Measurements from ENCODE around the gene SPPL3. TPM values are rescaled to one million over a fixed set of nuclear protein-coding genes. Genes with fewer than 3 reads are reported as not detected.

Gene SPPL3
- total RNA-seq, 1 experiment from 2014 or later = 51.1 TPM

DNA sequence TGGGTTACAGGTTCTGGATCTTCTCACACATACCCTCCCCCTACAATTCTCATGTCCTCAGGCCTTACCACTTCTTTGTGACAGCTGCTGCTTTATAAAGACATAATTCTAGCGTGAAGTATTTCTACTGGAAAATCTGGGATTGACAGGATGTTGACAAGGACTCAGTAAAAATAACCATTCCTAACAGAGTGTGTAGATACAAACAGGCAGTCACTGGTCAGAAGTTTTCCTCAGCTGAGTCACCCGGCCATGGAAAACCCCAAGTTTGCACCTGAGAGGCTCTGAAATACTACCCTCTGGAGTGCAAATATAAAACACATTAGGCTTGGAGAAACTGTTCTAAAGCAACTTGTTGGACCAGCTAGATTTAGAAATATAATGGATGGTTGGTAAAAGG lies 54.4 kb downstream of the SPPL3 start:
- ChIA-PET POLR2A (interaction anchor here (0.5 to 0.6 kb wide), 2 partner anchors 27 to 509 kb away, joined by 4 to 5 read pairs; no protein-coding TSS in a partner anchor), CTCF (interaction anchor here (1.2 kb wide), 1 partner anchor 122 kb away, joined by 5 read pairs; no protein-coding TSS in a partner anchor)
- Histone ChIP-seq H3K36me3 (ENCODE audit: control insufficient read depth, insufficient read depth, low read length) (no peaks in the 10 kb centered on the region), H3K4me1 (ENCODE audit: control insufficient read depth, insufficient read depth, low read length) (peaks cover 17% of the 10 kb centered on the region), H3K4me3 (ENCODE audit: low read depth in 2 of 2, low read length in 2 of 2) (no peak overlapping the region), H3K27ac (ENCODE audit: low read length) (peak overlapping the region; percentile 15; the same call in 1 of the 2 replicates), H3K9me3 (ENCODE audit: control insufficient read depth, insufficient read depth, low read depth, low read length) (no peaks in the 10 kb centered on the region), H3K27me3 (ENCODE audit: control insufficient read depth, insufficient read depth, low read length) (no peaks in the 10 kb centered on the region)
- intact Hi-C loops (cut with micrococcal nuclease; ENCODE audit: unreplicated experiment) (no loop called here), in situ Hi-C loops (cut with HindIII; ENCODE audit: low pct_unique_long_range_greater_than_20kb, low sequenced_read_pairs) (no loop called here)
- BruUV-seq (replicated peaks) = no TSS peak
- DNase-seq (ENCODE audit: low read depth, low spot score) = peak; percentile 25
- peak; percentile 91 for ATAC-seq
- TF ChIP-seq, protein P1, sequence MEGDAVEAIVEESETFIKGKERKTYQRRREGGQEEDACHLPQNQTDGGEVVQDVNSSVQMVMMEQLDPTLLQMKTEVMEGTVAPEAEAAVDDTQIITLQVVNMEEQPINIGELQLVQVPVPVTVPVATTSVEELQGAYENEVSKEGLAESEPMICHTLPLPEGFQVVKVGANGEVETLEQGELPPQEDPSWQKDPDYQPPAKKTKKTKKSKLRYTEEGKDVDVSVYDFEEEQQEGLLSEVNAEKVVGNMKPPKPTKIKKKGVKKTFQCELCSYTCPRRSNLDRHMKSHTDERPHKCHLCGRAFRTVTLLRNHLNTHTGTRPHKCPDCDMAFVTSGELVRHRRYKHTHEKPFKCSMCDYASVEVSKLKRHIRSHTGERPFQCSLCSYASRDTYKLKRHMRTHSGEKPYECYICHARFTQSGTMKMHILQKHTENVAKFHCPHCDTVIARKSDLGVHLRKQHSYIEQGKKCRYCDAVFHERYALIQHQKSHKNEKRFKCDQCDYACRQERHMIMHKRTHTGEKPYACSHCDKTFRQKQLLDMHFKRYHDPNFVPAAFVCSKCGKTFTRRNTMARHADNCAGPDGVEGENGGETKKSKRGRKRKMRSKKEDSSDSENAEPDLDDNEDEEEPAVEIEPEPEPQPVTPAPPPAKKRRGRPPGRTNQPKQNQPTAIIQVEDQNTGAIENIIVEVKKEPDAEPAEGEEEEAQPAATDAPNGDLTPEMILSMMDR (IDR thresholded peaks at IDR 0.05) = no peak
- TF ChIP-seq TCF7L2 (IDR thresholded peaks at IDR 0.05; ENCODE audit: low read depth, low read length) (no peak), SIN3A (IDR thresholded peaks at IDR 0.05; ENCODE audit: borderline replicate concordance, insufficient read depth, low read depth, low read length) (no peak), POLR2AphosphoS5 (IDR thresholded peaks at IDR 0.05; ENCODE audit: low read depth, low read length) (no peak)
- TF ChIP-seq, protein P2, sequence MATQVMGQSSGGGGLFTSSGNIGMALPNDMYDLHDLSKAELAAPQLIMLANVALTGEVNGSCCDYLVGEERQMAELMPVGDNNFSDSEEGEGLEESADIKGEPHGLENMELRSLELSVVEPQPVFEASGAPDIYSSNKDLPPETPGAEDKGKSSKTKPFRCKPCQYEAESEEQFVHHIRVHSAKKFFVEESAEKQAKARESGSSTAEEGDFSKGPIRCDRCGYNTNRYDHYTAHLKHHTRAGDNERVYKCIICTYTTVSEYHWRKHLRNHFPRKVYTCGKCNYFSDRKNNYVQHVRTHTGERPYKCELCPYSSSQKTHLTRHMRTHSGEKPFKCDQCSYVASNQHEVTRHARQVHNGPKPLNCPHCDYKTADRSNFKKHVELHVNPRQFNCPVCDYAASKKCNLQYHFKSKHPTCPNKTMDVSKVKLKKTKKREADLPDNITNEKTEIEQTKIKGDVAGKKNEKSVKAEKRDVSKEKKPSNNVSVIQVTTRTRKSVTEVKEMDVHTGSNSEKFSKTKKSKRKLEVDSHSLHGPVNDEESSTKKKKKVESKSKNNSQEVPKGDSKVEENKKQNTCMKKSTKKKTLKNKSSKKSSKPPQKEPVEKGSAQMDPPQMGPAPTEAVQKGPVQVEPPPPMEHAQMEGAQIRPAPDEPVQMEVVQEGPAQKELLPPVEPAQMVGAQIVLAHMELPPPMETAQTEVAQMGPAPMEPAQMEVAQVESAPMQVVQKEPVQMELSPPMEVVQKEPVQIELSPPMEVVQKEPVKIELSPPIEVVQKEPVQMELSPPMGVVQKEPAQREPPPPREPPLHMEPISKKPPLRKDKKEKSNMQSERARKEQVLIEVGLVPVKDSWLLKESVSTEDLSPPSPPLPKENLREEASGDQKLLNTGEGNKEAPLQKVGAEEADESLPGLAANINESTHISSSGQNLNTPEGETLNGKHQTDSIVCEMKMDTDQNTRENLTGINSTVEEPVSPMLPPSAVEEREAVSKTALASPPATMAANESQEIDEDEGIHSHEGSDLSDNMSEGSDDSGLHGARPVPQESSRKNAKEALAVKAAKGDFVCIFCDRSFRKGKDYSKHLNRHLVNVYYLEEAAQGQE (IDR thresholded peaks at IDR 0.05; ENCODE audit: insufficient read depth in 1 of 2, low read depth in 2 of 2, low read length in 1 of 2) = no peak

DNA sequence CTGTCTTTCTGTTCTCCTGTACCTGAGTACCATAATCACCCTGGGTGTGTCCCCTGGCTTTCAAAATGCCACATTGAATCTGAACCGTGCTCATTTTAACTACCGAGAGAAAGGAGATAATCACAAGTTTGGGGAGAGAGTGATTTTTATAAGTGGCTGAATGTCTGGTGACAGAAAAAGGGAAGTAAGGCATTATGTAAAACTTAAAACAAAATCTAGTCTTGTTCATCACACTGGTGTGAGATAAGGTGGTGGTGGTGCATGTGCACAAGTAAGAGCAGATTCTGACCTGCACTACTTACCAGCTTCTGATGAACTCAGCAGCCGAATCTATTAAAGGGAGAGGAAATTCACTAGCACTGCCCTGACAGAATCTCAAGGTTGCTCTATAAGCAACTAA lies 56.3 kb downstream of the SPPL3 start:
- DNase-seq (ENCODE audit: low read depth, low spot score) (no peak), ATAC-seq (no peak)
- Histone ChIP-seq H3K4me3 (ENCODE audit: low read depth in 2 of 2, low read length in 2 of 2) (no peak overlapping the region), H3K9me3 (ENCODE audit: control insufficient read depth, insufficient read depth, low read depth, low read length) (no peaks in the 10 kb centered on the region), H3K27ac (ENCODE audit: low read length) (peak overlapping the region; percentile 19; the same call in 1 of the 2 replicates), H3K36me3 (ENCODE audit: control insufficient read depth, insufficient read depth, low read length) (no peaks in the 10 kb centered on the region), H3K27me3 (ENCODE audit: control insufficient read depth, insufficient read depth, low read length) (no peaks in the 10 kb centered on the region), H3K4me1 (ENCODE audit: control insufficient read depth, insufficient read depth, low read length) (peaks cover 17% of the 10 kb centered on the region)
- TF ChIP-seq, protein P2 (IDR thresholded peaks at IDR 0.05; ENCODE audit: insufficient read depth in 1 of 2, low read depth in 2 of 2, low read length in 1 of 2) = no peak
- TF ChIP-seq, protein P1 (IDR thresholded peaks at IDR 0.05) = no peak
- TF ChIP-seq SIN3A (IDR thresholded peaks at IDR 0.05; ENCODE audit: borderline replicate concordance, insufficient read depth, low read depth, low read length) (no peak), TCF7L2 (IDR thresholded peaks at IDR 0.05; ENCODE audit: low read depth, low read length) (no peak), POLR2AphosphoS5 (IDR thresholded peaks at IDR 0.05; ENCODE audit: low read depth, low read length) (no peak)
- in situ Hi-C loops (cut with HindIII; ENCODE audit: low pct_unique_long_range_greater_than_20kb, low sequenced_read_pairs) (no loop called here), intact Hi-C loops (cut with micrococcal nuclease; ENCODE audit: unreplicated experiment) (no loop called here)
- BruUV-seq (replicated peaks) = no TSS peak
- POLR2A ChIA-PET = no interaction called here
- CTCF ChIA-PET = no interaction called here
